Esophagus squamous epithelium (tissue), 4 donors: Measurements from ENCODE around the gene RIF1.

Experiments
- POLR2A ChIP-seq, 4 donors: fragments of 450-650 bp; IDR thresholded peaks; one replicate each; pipeline ENCODE4 v1.6.1; 2017; ENCODE audit warnings: antibody characterized with exemption in 4 of 4, mild to moderate bottlenecking in 4 of 4, moderate library complexity in 3 of 4
- TF ChIP-seq, protein P1 (sequence below), 6 experiments: fragments of 450-650 bp in 4 of 6; fragments of 200-600 bp in 2 of 6; sonication (generic) in 2 of 6; IDR thresholded peaks; one replicate each; pipeline ENCODE4 v1.5.1; 2016 to 2019; ENCODE audit warnings: antibody characterized with exemption in 6 of 6, mild to moderate bottlenecking in 4 of 6, moderate library complexity in 4 of 6

DNA sequence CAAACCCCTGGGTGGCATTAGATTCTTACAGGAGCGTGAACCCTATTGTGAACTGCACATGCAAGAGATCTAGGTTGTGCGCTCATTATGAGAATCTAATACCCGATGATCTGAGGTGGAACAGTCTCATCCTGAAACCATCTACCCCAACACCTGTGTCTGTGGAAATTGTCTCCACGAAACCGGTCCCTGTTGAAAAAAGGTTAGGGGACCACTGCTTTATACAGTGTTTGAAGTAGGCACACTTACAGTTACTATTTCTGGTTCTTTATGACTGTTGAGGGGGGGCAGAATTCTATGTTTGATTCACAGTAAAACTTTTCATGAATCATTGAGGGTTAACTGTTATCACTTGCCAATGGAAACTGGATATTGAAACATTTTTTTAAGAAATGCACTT, 72.0 kb downstream of the RIF1 start:
- TF ChIP-seq, protein P1, sequence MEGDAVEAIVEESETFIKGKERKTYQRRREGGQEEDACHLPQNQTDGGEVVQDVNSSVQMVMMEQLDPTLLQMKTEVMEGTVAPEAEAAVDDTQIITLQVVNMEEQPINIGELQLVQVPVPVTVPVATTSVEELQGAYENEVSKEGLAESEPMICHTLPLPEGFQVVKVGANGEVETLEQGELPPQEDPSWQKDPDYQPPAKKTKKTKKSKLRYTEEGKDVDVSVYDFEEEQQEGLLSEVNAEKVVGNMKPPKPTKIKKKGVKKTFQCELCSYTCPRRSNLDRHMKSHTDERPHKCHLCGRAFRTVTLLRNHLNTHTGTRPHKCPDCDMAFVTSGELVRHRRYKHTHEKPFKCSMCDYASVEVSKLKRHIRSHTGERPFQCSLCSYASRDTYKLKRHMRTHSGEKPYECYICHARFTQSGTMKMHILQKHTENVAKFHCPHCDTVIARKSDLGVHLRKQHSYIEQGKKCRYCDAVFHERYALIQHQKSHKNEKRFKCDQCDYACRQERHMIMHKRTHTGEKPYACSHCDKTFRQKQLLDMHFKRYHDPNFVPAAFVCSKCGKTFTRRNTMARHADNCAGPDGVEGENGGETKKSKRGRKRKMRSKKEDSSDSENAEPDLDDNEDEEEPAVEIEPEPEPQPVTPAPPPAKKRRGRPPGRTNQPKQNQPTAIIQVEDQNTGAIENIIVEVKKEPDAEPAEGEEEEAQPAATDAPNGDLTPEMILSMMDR (IDR thresholded peaks at IDR 0.05): no peak
- no peak for TF ChIP-seq POLR2A (IDR thresholded peaks at IDR 0.05)
